DND-41 (cell line): ENCODE results near the gene GNG4.

Experiments
- ATAC-seq: fragments of 200-7000 bp; cut with Tn5 transposase; 3 replicates; pipeline ENCODE4 v1.9.1; 2021; ENCODE audit warnings: low read depth; ENCODE audit not compliant: insufficient read depth
- DNase-seq: peaks from one replicate; pipeline ENCODE4 v3.0.0-alpha.2; 2020
- H2AFZ ChIP-seq: 2 replicates; pipeline ENCODE4 v1.6.0; 2012; ENCODE audit warnings: low read depth, low read length
- H3K27ac ChIP-seq: 2 replicates; pipeline ENCODE4 v1.5.1; 2012; ENCODE audit warnings: low read length, inconsistent platforms
- H3K27me3 ChIP-seq: fragments of 200-600 bp; sonication (generic); 2 replicates; pipeline ENCODE4 v1.6.0; 2012; ENCODE audit warnings: low read length, mild to moderate bottlenecking, inconsistent platforms; ENCODE audit not compliant: insufficient read depth, poor library complexity
- H3K36me3 ChIP-seq: 2 replicates; pipeline ENCODE4 v1.5.1; 2012; ENCODE audit warnings: low read length, inconsistent platforms; ENCODE audit not compliant: insufficient read depth
- H3K4me1 ChIP-seq: 2 replicates; pipeline ENCODE4 v1.5.1; 2012; ENCODE audit warnings: mild to moderate bottlenecking, low read length; ENCODE audit not compliant: insufficient read depth
- H3K4me2 ChIP-seq: 2 replicates; pipeline ENCODE4 v1.6.0; 2012; ENCODE audit warnings: mild to moderate bottlenecking, moderate library complexity, low read length, inconsistent platforms; ENCODE audit not compliant: insufficient read depth
- H3K4me3 ChIP-seq, 2 experiments: fragments of 200-600 bp in 1 of 2; shearing (Covaris generic) in 1 of 2; 2 replicates each; pipeline ENCODE4 v1.5.1; 2012 to 2016; ENCODE audit warnings: inconsistent platforms in 2 of 2, low read length in 2 of 2, mild to moderate bottlenecking in 2 of 2, low read depth in 1 of 2, moderate library complexity in 1 of 2
- H3K79me2 ChIP-seq: 2 replicates; pipeline ENCODE4 v1.6.0; 2012; ENCODE audit warnings: low read length, inconsistent platforms; ENCODE audit not compliant: insufficient read depth
- H3K9ac ChIP-seq: 2 replicates; pipeline ENCODE4 v1.6.0; 2012; ENCODE audit warnings: low read depth, mild to moderate bottlenecking, inconsistent platforms, low read length, moderate library complexity
- H3K9me3 ChIP-seq: 2 replicates; pipeline ENCODE4 v1.5.1; 2012; ENCODE audit warnings: low read length, moderate library complexity, mild to moderate bottlenecking, inconsistent platforms; ENCODE audit not compliant: insufficient read depth, severe bottlenecking
- H4K20me1 ChIP-seq: 2 replicates; pipeline ENCODE4 v1.6.0; 2012; ENCODE audit warnings: low read length; ENCODE audit not compliant: insufficient read depth
- EZH2 ChIP-seq: IDR thresholded peaks from 3 replicates; pipeline ENCODE4 v1.6.1; 2012; ENCODE audit warnings: borderline replicate concordance, low read depth, mild to moderate bottlenecking, moderate library complexity, low read length, inconsistent platforms; ENCODE audit not compliant: severe bottlenecking
- TF ChIP-seq, protein P1 (sequence below): IDR thresholded peaks from 2 replicates; pipeline ENCODE4 v1.5.1; 2012; ENCODE audit warnings: borderline replicate concordance, low read length, moderate library complexity, mild to moderate bottlenecking; ENCODE audit not compliant: poor library complexity, severe bottlenecking; ENCODE audit errors: extremely low read depth

Gene GNG4

DNA sequence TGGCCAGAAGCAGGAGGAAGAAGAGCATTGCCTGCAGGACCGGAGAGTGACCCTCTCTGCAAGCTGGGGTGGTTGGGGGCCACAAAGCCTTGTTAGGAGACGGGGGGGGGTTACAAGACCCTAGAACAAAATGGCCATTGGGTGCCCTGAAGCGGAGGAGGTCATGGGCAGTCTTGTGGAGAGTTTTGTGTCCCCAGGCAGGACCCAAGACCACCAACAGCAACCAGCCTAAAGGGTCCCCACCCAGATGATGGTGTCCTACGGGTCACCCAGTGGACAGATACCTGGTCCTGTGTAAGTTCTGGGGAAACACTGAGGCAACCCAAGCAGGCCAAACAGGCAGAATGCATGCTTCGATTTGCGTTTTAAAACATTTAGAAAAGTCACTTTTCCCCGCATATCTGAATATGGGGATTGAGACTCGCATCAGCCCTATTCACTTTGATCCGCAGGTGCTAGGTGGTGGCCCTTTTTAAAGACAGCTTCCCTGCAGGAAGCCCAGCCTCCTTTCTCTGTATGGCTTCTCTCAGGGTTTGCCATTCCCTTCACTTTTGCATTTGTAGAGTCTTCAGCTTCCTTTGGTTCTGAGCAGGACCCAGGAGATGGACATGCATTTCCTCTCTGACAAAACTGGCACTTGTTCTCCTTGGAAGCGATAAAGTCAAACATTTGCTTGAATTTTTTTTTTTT is 21.1 kb downstream of the GNG4 start:
- H3K36me3 ChIP-seq, result no peaks in the 10 kb centered on the region
- no peaks in the 10 kb centered on the region for H3K79me2 ChIP-seq
- no peak overlapping the region for H3K9ac ChIP-seq
- no peak overlapping the region for H3K4me2 ChIP-seq
- peaks cover 27% of the 10 kb centered on the region for H3K4me1 ChIP-seq
- no peaks in the 10 kb centered on the region for H4K20me1 ChIP-seq
- H2AFZ ChIP-seq, result no peak overlapping the region
- H3K9me3 ChIP-seq, result no peaks in the 10 kb centered on the region
- TF ChIP-seq EZH2, result no peak
- TF ChIP-seq, protein P1, sequence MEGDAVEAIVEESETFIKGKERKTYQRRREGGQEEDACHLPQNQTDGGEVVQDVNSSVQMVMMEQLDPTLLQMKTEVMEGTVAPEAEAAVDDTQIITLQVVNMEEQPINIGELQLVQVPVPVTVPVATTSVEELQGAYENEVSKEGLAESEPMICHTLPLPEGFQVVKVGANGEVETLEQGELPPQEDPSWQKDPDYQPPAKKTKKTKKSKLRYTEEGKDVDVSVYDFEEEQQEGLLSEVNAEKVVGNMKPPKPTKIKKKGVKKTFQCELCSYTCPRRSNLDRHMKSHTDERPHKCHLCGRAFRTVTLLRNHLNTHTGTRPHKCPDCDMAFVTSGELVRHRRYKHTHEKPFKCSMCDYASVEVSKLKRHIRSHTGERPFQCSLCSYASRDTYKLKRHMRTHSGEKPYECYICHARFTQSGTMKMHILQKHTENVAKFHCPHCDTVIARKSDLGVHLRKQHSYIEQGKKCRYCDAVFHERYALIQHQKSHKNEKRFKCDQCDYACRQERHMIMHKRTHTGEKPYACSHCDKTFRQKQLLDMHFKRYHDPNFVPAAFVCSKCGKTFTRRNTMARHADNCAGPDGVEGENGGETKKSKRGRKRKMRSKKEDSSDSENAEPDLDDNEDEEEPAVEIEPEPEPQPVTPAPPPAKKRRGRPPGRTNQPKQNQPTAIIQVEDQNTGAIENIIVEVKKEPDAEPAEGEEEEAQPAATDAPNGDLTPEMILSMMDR, result no peak
- ATAC-seq, result no peak
- H3K27me3 ChIP-seq, result no peaks in the 10 kb centered on the region
- H3K4me3 ChIP-seq, result no peak overlapping the region
- DNase-seq, result no peak
- H3K27ac ChIP-seq, result no peak overlapping the region

DNA sequence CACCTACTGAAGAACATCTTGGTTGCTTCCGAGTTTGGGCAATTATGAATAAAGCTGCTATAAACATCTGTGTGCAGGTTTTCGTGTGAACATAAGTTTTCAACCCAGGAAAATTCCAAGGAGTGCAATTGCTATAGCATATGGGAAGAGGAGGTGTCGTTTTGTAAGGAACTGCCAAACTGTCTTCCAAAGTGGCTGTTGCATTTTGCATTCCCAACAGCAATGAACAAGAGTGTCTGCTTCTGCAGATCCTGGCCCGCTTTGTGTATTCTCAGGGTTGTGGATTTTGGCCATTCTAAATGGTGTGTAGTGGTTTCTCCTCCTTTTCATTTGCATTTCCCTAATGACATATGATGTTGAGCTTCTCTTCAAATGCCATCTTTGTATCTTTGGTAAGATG is 23.8 kb downstream of the GNG4 start:
- Histone ChIP-seq H2AFZ (no peak overlapping the region), H3K4me1 (peaks cover 34% of the 10 kb centered on the region), H4K20me1 (no peaks in the 10 kb centered on the region), H3K27ac (no peak overlapping the region), H3K4me2 (no peak overlapping the region), H3K36me3 (no peaks in the 10 kb centered on the region), H3K27me3 (no peaks in the 10 kb centered on the region), H3K9ac (no peak overlapping the region), H3K9me3 (no peaks in the 10 kb centered on the region), H3K79me2 (no peaks in the 10 kb centered on the region), H3K4me3 (no peak overlapping the region)
- DNase-seq (no peak), ATAC-seq (no peak)
- no peak for TF ChIP-seq EZH2
- TF ChIP-seq, protein P1, result no peak

DNA sequence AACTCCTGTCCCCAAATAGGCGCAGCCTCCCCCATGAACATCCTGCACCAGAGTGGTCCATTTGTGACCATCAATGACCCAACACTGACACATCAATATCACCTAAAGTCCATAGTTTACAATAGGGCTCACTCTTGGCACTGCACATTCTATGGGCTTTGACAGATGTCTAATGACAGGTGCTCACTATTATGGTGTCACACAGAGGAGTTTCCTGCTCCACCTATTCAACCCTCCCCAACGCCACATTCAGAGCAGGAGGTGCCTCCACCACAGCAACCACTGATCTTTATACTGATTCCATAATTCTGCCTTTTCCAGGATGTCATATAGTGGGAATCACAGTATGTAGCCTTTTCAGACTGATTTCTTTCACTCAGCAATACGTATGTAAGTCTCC is 24.2 kb downstream of the GNG4 start:
- no peaks in the 10 kb centered on the region for H3K36me3 ChIP-seq
- DNase-seq (peak; percentile 40), ATAC-seq (peak; percentile 69)
- no peaks in the 10 kb centered on the region for H4K20me1 ChIP-seq
- H3K4me2 ChIP-seq, result no peak overlapping the region
- H3K4me1 ChIP-seq, result peaks cover 34% of the 10 kb centered on the region
- no peaks in the 10 kb centered on the region for H3K79me2 ChIP-seq
- no peak for TF ChIP-seq EZH2
- TF ChIP-seq, protein P1, result no peak
- no peak overlapping the region for H3K4me3 ChIP-seq
- H3K27me3 ChIP-seq, result no peaks in the 10 kb centered on the region
- no peaks in the 10 kb centered on the region for H3K9me3 ChIP-seq
- H3K9ac ChIP-seq, result no peak overlapping the region
- no peak overlapping the region for H2AFZ ChIP-seq
- peak overlapping the region; percentile 0; the same call in 1 of the 2 replicates for H3K27ac ChIP-seq
